Psoas muscle (tissue), 8 donors: ENCODE data around the gene NKX2-3. TPM values are rescaled to one million over a fixed set of nuclear protein-coding genes. Genes with fewer than 3 reads are reported as not detected.

Source experiments
- ATAC-seq, 4 donors: fragments of 200-7000 bp; cut with Tn5 transposase; one replicate each; pipeline ENCODE4 v1.9.1; 2020; ENCODE audit warnings: moderate library complexity in 3 of 4, mild to moderate bottlenecking in 2 of 4
- DNase-seq, 2 donors: peaks; one replicate each; pipeline ENCODE4 v3.0.0-alpha.2; 2020
- H3K27ac ChIP-seq: fragments of 200-600 bp; one replicate; pipeline ENCODE4 v1.8.0; 2022
- H3K27me3 ChIP-seq, 3 donors: fragments of 200-600 bp in 1 of 3; one replicate each; pipeline versions ENCODE4 v1.6.1 to v1.8.0; 2013 to 2022; ENCODE audit warnings: low read length in 2 of 3, mild to moderate bottlenecking in 2 of 3, moderate library complexity in 1 of 3; ENCODE audit not compliant: insufficient read depth in 3 of 3
- H3K36me3 ChIP-seq, 2 donors: fragments of 200-600 bp in 1 of 2; one replicate each; pipeline versions ENCODE4 v1.6.1 to v1.8.0; 2013 to 2022; ENCODE audit warnings: low read depth in 1 of 2, mild to moderate bottlenecking in 1 of 2, moderate library complexity in 1 of 2; ENCODE audit not compliant: insufficient read depth in 1 of 2
- H3K4me1 ChIP-seq: fragments of 200-600 bp; one replicate; pipeline ENCODE4 v1.8.0; 2022
- H3K4me3 ChIP-seq: fragments of 200-600 bp; one replicate; pipeline ENCODE4 v1.8.0; 2022; ENCODE audit warnings: mild to moderate bottlenecking
- H3K9me3 ChIP-seq: fragments of 200-600 bp; one replicate; pipeline ENCODE4 v1.8.0; 2022
- CTCF ChIP-seq: fragments of 200-600 bp; IDR thresholded peaks from one replicate; pipeline ENCODE4 v1.8.0; 2022; ENCODE audit warnings: antibody characterized with exemption
- WGBS, 3 donors: extraction: QIAGEN DNeasy Blood & Tissue Kit; methylation state at CpG; one replicate each; pipeline versions ENCODE4 v1.1.6 to v1.1.7; 2013; 5-methylcytosine and 5-hydroxymethylcytosine counted together
- intact Hi-C, 2 donors: fragments of 100-400 bp; cut with DNase I; formaldehyde crosslinking; loops; one replicate each; pipeline versions ENCODE4 v1.11.0 to v1.14.2; 2022
- polyA plus RNA-seq, 3 donors: library from polyadenylated mRNA; stranded (reverse); fragments of 200-250 nt; gene quantifications; one replicate each; pipeline ENCODE4 v1.2.3, GENCODE V29; 2013
- total RNA-seq, 4 donors: library from RNA; stranded (reverse); fragmentation: NEBNext Ultra II Directional in 2 of 4; extraction: Animal tissue kit (Norgen Biotek cat#: 25700) in 2 of 4; gene quantifications; one replicate each; pipeline versions ENCODE4 v1.2.1 to v1.2.4, GENCODE V29; 2021 to 2023
- donor health status: healthy with polysubstance abuse.
- donor health status: DM: no; HTN: no; CAD: no; lungs with moderate emphysema.
- donor health status: Bipolar disorder and iron deficiency.
- donor health status: healthy.
- donor health status: DM: yes; HTN: yes; CAD: no.
- donor health status: DM: no; HTN: no; CAD: no.
- donor health status: DM: no; HTN: no; CAD: no.
- donor health status: DM: yes; HTN: yes; CAD: no.

NKX2-3 gene
- total and polyA plus RNA-seq, 7 donors: not detected

- intact Hi-C loops: no loop called here
Measured at GRCh38 chr10:99573790-99574189, 41.0 kb downstream of the NKX2-3 start.

GRCh38 chr10:99579971-99580370 is 47.2 kb downstream of the NKX2-3 start:
- Histone ChIP-seq H3K4me3 (no peak overlapping the region), H3K27ac (no peak overlapping the region), H3K27me3 (no peaks in the 10 kb centered on the region), H3K9me3 (no peaks in the 10 kb centered on the region), H3K36me3 (no peaks in the 10 kb centered on the region), H3K4me1 (no peaks in the 10 kb centered on the region)
- TF ChIP-seq CTCF: no peak
- WGBS, 3 donors: 57 to 71% (median 65%) methylated on average over 1 of the region's 1 CpG
- intact Hi-C loops: no loop called here
- no peak for ATAC-seq
- DNase-seq: no peak

More at GRCh38 chr10:99573790-99574189, 41.0 kb downstream of the NKX2-3 start:
- ATAC-seq (no peak), DNase-seq (no peak)
- H3K27ac ChIP-seq: no peak overlapping the region
- no peak for TF ChIP-seq CTCF
- H3K9me3 ChIP-seq: no peaks in the 10 kb centered on the region
- peaks cover 0 to 4% (median 0%) of the 10 kb centered on the region in 3 donors for H3K27me3 ChIP-seq
- H3K4me1 ChIP-seq: no peaks in the 10 kb centered on the region
- WGBS, 3 donors: 64 to 67% (median 65%) methylated on average over 5 of the region's 5 CpGs
- H3K4me3 ChIP-seq: no peak overlapping the region
- H3K36me3 ChIP-seq: no peaks in the 10 kb centered on the region

GRCh38 chr10:99582255-99582770 is 49.6 kb downstream of the NKX2-3 start:
- Histone ChIP-seq H3K9me3 (no peaks in the 10 kb centered on the region), H3K4me1 (no peaks in the 10 kb centered on the region), H3K27me3 (no peaks in the 10 kb centered on the region), H3K27ac (no peak overlapping the region), H3K36me3 (no peaks in the 10 kb centered on the region), H3K4me3 (no peak overlapping the region)
- 74 to 79% (median 77%) methylated on average over 6 of the region's 6 CpGs for WGBS, 3 donors
- no peak for TF ChIP-seq CTCF
- DNase-seq (no peak), ATAC-seq (no peak)
- intact Hi-C loops: no loop called here

- WGBS, 3 donors: 62 to 68% (median 65%) methylated on average over 8 of the region's 8 CpGs
- TF ChIP-seq CTCF: no peak
- H3K4me1 ChIP-seq: no peaks in the 10 kb centered on the region
- no peaks in the 10 kb centered on the region for H3K27me3 ChIP-seq
- intact Hi-C loops: no loop called here
- H3K4me3 ChIP-seq: no peak overlapping the region
- H3K9me3 ChIP-seq: no peaks in the 10 kb centered on the region
- no peak for DNase-seq
- no peak overlapping the region for H3K27ac ChIP-seq
- no peaks in the 10 kb centered on the region for H3K36me3 ChIP-seq
- ATAC-seq: no peak
Measured at GRCh38 chr10:99583687-99584086, 50.9 kb downstream of the NKX2-3 start.

Other genes with a start within 250 kb of the NKX2-3 start
- gene CNNM1, start 203.6 kb upstream of the NKX2-3 start, total RNA-seq: not detected
- gene CNNM1, start 203.6 kb upstream of the NKX2-3 start, polyA plus RNA-seq: under 1 TPM in 1 of 3 donors, not detected in 2; 0.01 TPM
- 100 to 1,000 TPM in 3 of 4 donors, 10 to 100 TPM in 1; 98.9 to 381 (median 223) TPM for gene GOT1, start 102.3 kb upstream of the NKX2-3 start, total RNA-seq
- 100 to 1,000 TPM in 2 of 3 donors, 10 to 100 TPM in 1; 87.7 to 299 (median 208) TPM for gene GOT1, start 102.3 kb upstream of the NKX2-3 start, polyA plus RNA-seq
- gene SLC25A28, start 87.5 kb downstream of the NKX2-3 start, total RNA-seq: 10 to 100 TPM; 30.6 to 64.1 (median 61.9) TPM
- gene SLC25A28, start 87.5 kb downstream of the NKX2-3 start, polyA plus RNA-seq: 10 to 100 TPM; 41.3 to 69.8 (median 44.7) TPM
- gene ENTPD7, start 126.6 kb downstream of the NKX2-3 start, total RNA-seq: 1 to 10 TPM; 1.1 to 2.1 (median 1.4) TPM
- 1 to 10 TPM in 1 of 3 donors, under 1 TPM in 2; 0.35 to 3.3 (median 0.92) TPM for gene ENTPD7, start 126.6 kb downstream of the NKX2-3 start, polyA plus RNA-seq
- gene COX15, start 199.2 kb downstream of the NKX2-3 start, total RNA-seq: 10 to 100 TPM; 25.9 to 59.4 (median 39.4) TPM
- 10 to 100 TPM; 12.7 to 43.9 (median 12.8) TPM for gene COX15, start 199.2 kb downstream of the NKX2-3 start, polyA plus RNA-seq
- gene CUTC, start 199.3 kb downstream of the NKX2-3 start, total RNA-seq: 100 to 1,000 TPM; 108 to 179 (median 133) TPM
- gene CUTC, start 199.3 kb downstream of the NKX2-3 start, polyA plus RNA-seq: 100 to 1,000 TPM in 2 of 3 donors, 10 to 100 TPM in 1; 52.8 to 167 (median 112) TPM
- 1 to 10 TPM in 1 of 4 donors, under 1 TPM in 3; 0.61 to 2.3 (median 0.71) TPM for gene ABCC2, start 249.7 kb downstream of the NKX2-3 start, total RNA-seq
- 1 to 10 TPM in 1 of 3 donors, under 1 TPM in 2; 0.23 to 2.0 (median 0.48) TPM for gene ABCC2, start 249.7 kb downstream of the NKX2-3 start, polyA plus RNA-seq